GM23338 (cell line): ENCODE results near the gene S100B. TPM values are rescaled to one million over a fixed set of nuclear protein-coding genes. Genes with fewer than 3 reads are reported as not detected.

Experiments
- ATAC-seq: fragments of 200-7000 bp; cut with Tn5 transposase; 3 replicates; pipeline ENCODE4 v1.9.1; 2020
- DNase-seq: peaks from one replicate; pipeline ENCODE4 v3.0.0-alpha.2; 2015; ENCODE audit warnings: low spot score
- H2AFZ ChIP-seq: fragments of 200-600 bp; sonication (generic); 2 replicates; pipeline ENCODE4 v1.8.0; 2016; ENCODE audit warnings: antibody characterized with exemption, mild to moderate bottlenecking, moderate library complexity
- H3F3A ChIP-seq: fragments of 200-600 bp; sonication (generic); replicated peaks from 2 replicates; pipeline ENCODE4 v1.8.0; 2017; ENCODE audit warnings: antibody characterized with exemption, mixed run types, low read depth
- H3K27ac ChIP-seq: fragments of 200-600 bp; sonication (generic); 2 replicates; pipeline ENCODE4 v1.6.1; 2016; ENCODE audit warnings: low read depth
- H3K27me3 ChIP-seq: fragments of 200-600 bp; sonication (generic); 2 replicates; pipeline ENCODE4 v1.8.0; 2016; ENCODE audit warnings: mild to moderate bottlenecking, mixed run types, moderate library complexity; ENCODE audit not compliant: insufficient read depth
- H3K36me3 ChIP-seq: fragments of 200-600 bp; sonication (generic); 2 replicates; pipeline ENCODE4 v1.8.0; 2016; ENCODE audit warnings: mild to moderate bottlenecking; ENCODE audit not compliant: insufficient read depth
- H3K4me1 ChIP-seq: fragments of 200-600 bp; sonication (generic); 2 replicates; pipeline ENCODE4 v1.8.0; 2016; ENCODE audit warnings: mild to moderate bottlenecking, moderate library complexity; ENCODE audit not compliant: insufficient read depth
- H3K4me2 ChIP-seq: fragments of 200-600 bp; sonication (generic); 2 replicates; pipeline ENCODE4 v1.7.1; 2017; ENCODE audit warnings: mixed run types
- H3K4me3 ChIP-seq: fragments of 200-600 bp; sonication (generic); 2 replicates; pipeline ENCODE4 v1.6.1; 2016; ENCODE audit warnings: mixed run types
- H3K79me2 ChIP-seq: fragments of 200-600 bp; sonication (generic); replicated peaks from 2 replicates; pipeline ENCODE4 v1.8.0; 2017; ENCODE audit warnings: mild to moderate bottlenecking; ENCODE audit not compliant: insufficient read depth
- H3K9me2 ChIP-seq: fragments of 200-600 bp; sonication (generic); 2 replicates; pipeline ENCODE4 v1.8.0; 2017; ENCODE audit not compliant: insufficient read depth
- H4K20me1 ChIP-seq: fragments of 200-600 bp; sonication (generic); replicated peaks from 2 replicates; pipeline ENCODE4 v1.8.0; 2017; ENCODE audit warnings: mild to moderate bottlenecking; ENCODE audit not compliant: insufficient read depth
- H3K27ac Mint-ChIP-seq: 2 replicates; pipeline ENCODE4 v1.8.0; 2020; ENCODE audit warnings: inconsistent platforms, mild to moderate bottlenecking, moderate library complexity, mixed read lengths
- H3K27me3 Mint-ChIP-seq: 3 replicates; pipeline ENCODE4 v1.8.0; 2022; ENCODE audit warnings: low read depth, mild to moderate bottlenecking, moderate library complexity, mixed read lengths, inconsistent platforms; ENCODE audit not compliant: insufficient read depth, poor library complexity
- H3K36me3 Mint-ChIP-seq: 3 replicates; pipeline ENCODE4 v1.8.0; 2021; ENCODE audit warnings: low read depth, mild to moderate bottlenecking, inconsistent platforms, moderate library complexity, mixed read lengths
- H3K4me1 Mint-ChIP-seq: 3 replicates; pipeline ENCODE4 v1.8.0; 2020; ENCODE audit warnings: mild to moderate bottlenecking, inconsistent platforms, mixed read lengths
- H3K4me3 Mint-ChIP-seq: 3 replicates; pipeline ENCODE4 v1.8.0; 2021; ENCODE audit warnings: moderate library complexity, mild to moderate bottlenecking, inconsistent platforms, mixed read lengths
- H3K9me3 Mint-ChIP-seq: 3 replicates; pipeline ENCODE4 v1.8.0; 2020; ENCODE audit warnings: moderate library complexity, mild to moderate bottlenecking, inconsistent platforms, mixed read lengths
- CREB1 ChIP-seq: fragments of 250-450 bp; sonication (Bioruptor Pico); IDR thresholded peaks from 2 replicates; pipeline ENCODE4 v1.5.0; 2020; ENCODE audit warnings: low read depth, mild to moderate bottlenecking, moderate library complexity
- CTCF ChIP-seq, 2 experiments: fragments of 200-600 bp in 1 of 2; sonication (generic) in 1 of 2; conservative IDR thresholded peaks; 2 replicates each; pipeline versions ENCODE4 v1.5.1 to v1.6.1; 2016 to 2017; ENCODE audit warnings: antibody characterized with exemption in 2 of 2, low read depth in 2 of 2, mild to moderate bottlenecking in 2 of 2, moderate library complexity in 1 of 2
- EZH2phosphoT487 ChIP-seq: fragments of 200-600 bp; sonication (generic); IDR thresholded peaks from one replicate; pipeline ENCODE4 v1.8.1; 2018; ENCODE audit warnings: antibody characterized with exemption; ENCODE audit not compliant: unreplicated experiment
- POLR2AphosphoS5 ChIP-seq: IDR thresholded peaks from 2 replicates; pipeline ENCODE4 v1.6.1; 2016; ENCODE audit warnings: antibody characterized with exemption, low read depth
- ZNF114 ChIP-seq: fragments of 250-450 bp; sonication (Bioruptor Pico); IDR thresholded peaks from 2 replicates; pipeline ENCODE4 v1.5.0; 2020; ENCODE audit warnings: mild to moderate bottlenecking, moderate library complexity
- ZNF331 ChIP-seq: fragments of 250-450 bp; sonication (Bioruptor Pico); IDR thresholded peaks from 2 replicates; pipeline ENCODE4 v1.5.0; 2020; ENCODE audit warnings: low read depth, mild to moderate bottlenecking, moderate library complexity
- polyA plus RNA-seq: library from polyadenylated mRNA; unstranded; fragments of >200 nt; fragmentation: Nextera tagmentation; extraction: Ambion mirVana; gene quantifications from 2 replicates; pipeline ENCODE4 v1.2.1, GENCODE V29; 2016
- total RNA-seq: library from RNA; depleted of rRNA; stranded (reverse); fragments of >200 nt; shearing (Covaris generic); gene quantifications from 2 replicates; pipeline ENCODE4 v1.2.3, GENCODE V29; 2014
- TF ChIP-seq, protein P1 (sequence below): IDR thresholded peaks from 2 replicates; pipeline ENCODE4 v1.6.1; 2016; ENCODE audit warnings: antibody characterized with exemption
- TF ChIP-seq, protein P2 (sequence below): IDR thresholded peaks from one replicate; pipeline ENCODE4 v1.6.1; 2018; ENCODE audit warnings: antibody characterized with exemption; ENCODE audit not compliant: unreplicated experiment

Gene S100B
- total and polyA plus RNA-seq, 2 experiments from 2014 or later: 0.97 to 1.5 TPM

- no peak for TF ChIP-seq CREB1
- no peak for TF ChIP-seq POLR2AphosphoS5
- TF ChIP-seq ZNF114 (CRISPR knock-in tag): no peak
- TF ChIP-seq ZNF331 (CRISPR knock-in tag): no peak
- TF ChIP-seq EZH2phosphoT487: no peak
- TF ChIP-seq, protein P1, sequence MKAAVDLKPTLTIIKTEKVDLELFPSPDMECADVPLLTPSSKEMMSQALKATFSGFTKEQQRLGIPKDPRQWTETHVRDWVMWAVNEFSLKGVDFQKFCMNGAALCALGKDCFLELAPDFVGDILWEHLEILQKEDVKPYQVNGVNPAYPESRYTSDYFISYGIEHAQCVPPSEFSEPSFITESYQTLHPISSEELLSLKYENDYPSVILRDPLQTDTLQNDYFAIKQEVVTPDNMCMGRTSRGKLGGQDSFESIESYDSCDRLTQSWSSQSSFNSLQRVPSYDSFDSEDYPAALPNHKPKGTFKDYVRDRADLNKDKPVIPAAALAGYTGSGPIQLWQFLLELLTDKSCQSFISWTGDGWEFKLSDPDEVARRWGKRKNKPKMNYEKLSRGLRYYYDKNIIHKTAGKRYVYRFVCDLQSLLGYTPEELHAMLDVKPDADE: no peak
Measured at GRCh38 chr21:46594276-46594675, 10.6 kb downstream of the S100B start (continued).

GRCh38 chr21:46585191-46585953 lies 19.5 kb downstream of the S100B start:
- Mint-ChIP-seq H3K4me1 (no peaks in the 10 kb centered on the region), H3K4me3 (no peak overlapping the region), H3K9me3 (peaks cover 68% of the 10 kb centered on the region), H3K36me3 (peaks cover 18% of the 10 kb centered on the region; the same call in 2 of the 3 replicates), H3K27ac (no peak overlapping the region), H3K27me3 (no peaks in the 10 kb centered on the region)
- ATAC-seq (no peak), DNase-seq (no peak)
- no peaks in the 10 kb centered on the region for H3K79me2 ChIP-seq
- H3K27me3 ChIP-seq: no peaks in the 10 kb centered on the region
- H3K4me2 ChIP-seq: no peak overlapping the region
- no peaks in the 10 kb centered on the region for H3F3A ChIP-seq
- no peak overlapping the region for H2AFZ ChIP-seq
- no peaks in the 10 kb centered on the region for H4K20me1 ChIP-seq
- H3K4me1 ChIP-seq: no peaks in the 10 kb centered on the region
- no peaks in the 10 kb centered on the region; the same call in 1 of the 2 replicates for H3K36me3 ChIP-seq
- H3K27ac ChIP-seq: no peak overlapping the region
- H3K9me2 ChIP-seq: no peaks in the 10 kb centered on the region
- TF ChIP-seq EZH2phosphoT487 (no peak), ZNF331 (CRISPR knock-in tag) (no peak), CTCF (conservative IDR thresholded peaks at IDR 0.05; ENCODE audit: low read depth in 2 of 2) (no peak)
- TF ChIP-seq, protein P2, sequence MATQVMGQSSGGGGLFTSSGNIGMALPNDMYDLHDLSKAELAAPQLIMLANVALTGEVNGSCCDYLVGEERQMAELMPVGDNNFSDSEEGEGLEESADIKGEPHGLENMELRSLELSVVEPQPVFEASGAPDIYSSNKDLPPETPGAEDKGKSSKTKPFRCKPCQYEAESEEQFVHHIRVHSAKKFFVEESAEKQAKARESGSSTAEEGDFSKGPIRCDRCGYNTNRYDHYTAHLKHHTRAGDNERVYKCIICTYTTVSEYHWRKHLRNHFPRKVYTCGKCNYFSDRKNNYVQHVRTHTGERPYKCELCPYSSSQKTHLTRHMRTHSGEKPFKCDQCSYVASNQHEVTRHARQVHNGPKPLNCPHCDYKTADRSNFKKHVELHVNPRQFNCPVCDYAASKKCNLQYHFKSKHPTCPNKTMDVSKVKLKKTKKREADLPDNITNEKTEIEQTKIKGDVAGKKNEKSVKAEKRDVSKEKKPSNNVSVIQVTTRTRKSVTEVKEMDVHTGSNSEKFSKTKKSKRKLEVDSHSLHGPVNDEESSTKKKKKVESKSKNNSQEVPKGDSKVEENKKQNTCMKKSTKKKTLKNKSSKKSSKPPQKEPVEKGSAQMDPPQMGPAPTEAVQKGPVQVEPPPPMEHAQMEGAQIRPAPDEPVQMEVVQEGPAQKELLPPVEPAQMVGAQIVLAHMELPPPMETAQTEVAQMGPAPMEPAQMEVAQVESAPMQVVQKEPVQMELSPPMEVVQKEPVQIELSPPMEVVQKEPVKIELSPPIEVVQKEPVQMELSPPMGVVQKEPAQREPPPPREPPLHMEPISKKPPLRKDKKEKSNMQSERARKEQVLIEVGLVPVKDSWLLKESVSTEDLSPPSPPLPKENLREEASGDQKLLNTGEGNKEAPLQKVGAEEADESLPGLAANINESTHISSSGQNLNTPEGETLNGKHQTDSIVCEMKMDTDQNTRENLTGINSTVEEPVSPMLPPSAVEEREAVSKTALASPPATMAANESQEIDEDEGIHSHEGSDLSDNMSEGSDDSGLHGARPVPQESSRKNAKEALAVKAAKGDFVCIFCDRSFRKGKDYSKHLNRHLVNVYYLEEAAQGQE: no peak
- H3K4me3 ChIP-seq: no peak overlapping the region
